HepG2 (cell line): ENCODE measurements around the gene TYRP1. TPM values are rescaled to one million over a fixed set of nuclear protein-coding genes. Genes with fewer than 3 reads are reported as not detected.

Experiments used
- ATAC-seq: fragments of 200-7000 bp; cut with Tn5 transposase; 3 replicates; pipeline ENCODE4 v1.9.1; 2020; ENCODE audit warnings: mild to moderate bottlenecking, moderate library complexity
- BruUV-seq: library from RNA; stranded (reverse); fragments of 400-500 nt; replicated peaks from 2 replicates; lab custom pipeline; 2021; lab: Mats Ljungman, UMichigan
- CTCF ChIA-PET: fragments of 300-600 bp; formaldehyde crosslinking; extraction: SDS; loops from one replicate; lab custom pipeline; 2021; ENCODE audit warnings: low total read pairs, inconsistent platforms, low intra/inter-chr PET ratio; lab: Yijun Ruan, JAX
- POLR2A ChIA-PET: fragments of 350-600 bp; sonication (Branson Sonifier 250); formaldehyde crosslinking; loops from one replicate; lab custom pipeline; 2020; ENCODE audit warnings: antibody characterized with exemption, inconsistent platforms; lab: Yijun Ruan, JAX
- DNase-seq: peaks from one replicate; pipeline ENCODE4 v3.0.0-alpha.2; 2015; ENCODE audit warnings: low spot score
- FAIRE-seq: peaks from 3 replicates; lab custom pipeline; 2011; peaks lifted over from hg19 to GRCh38; lab: Jason Lieb, UNC
- H2AFZ ChIP-seq: one replicate; pipeline ENCODE4 v1.6.1; 2011; ENCODE audit warnings: low read length, inconsistent platforms
- H3K27ac ChIP-seq: fragments of 300-600 bp; 3 replicates; pipeline ENCODE4 v1.8.0; 2011; ENCODE audit warnings: mixed run types, mild to moderate bottlenecking, mixed read lengths, low read length, inconsistent platforms; ENCODE audit not compliant: insufficient read depth; ENCODE audit errors: extremely low read length
- H3K27me3 ChIP-seq, 2 experiments: fragments of 200-600 bp in 1 of 2; 2 replicates in 1 of 2; 3 replicates in 1 of 2; pipeline versions ENCODE4 v1.6.0 to v1.8.0; 2011; ENCODE audit warnings: low read length in 2 of 2, mild to moderate bottlenecking in 2 of 2, moderate library complexity in 2 of 2, inconsistent platforms in 1 of 2; ENCODE audit not compliant: insufficient read depth in 2 of 2, control insufficient read depth in 1 of 2
- H3K36me3 ChIP-seq, 2 experiments: fragments of 200-600 bp in 1 of 2; replicated peaks in 1 of 2; 2 replicates in 1 of 2; 3 replicates in 1 of 2; pipeline versions ENCODE4 v1.5.1 to v1.8.0; 2011; ENCODE audit warnings: low read length in 2 of 2, inconsistent platforms in 1 of 2; ENCODE audit not compliant: insufficient read depth in 2 of 2, control insufficient read depth in 1 of 2
- H3K4me1 ChIP-seq: 2 replicates; pipeline ENCODE4 v1.5.1; 2012; ENCODE audit warnings: low read length, inconsistent platforms; ENCODE audit not compliant: insufficient read depth
- H3K4me2 ChIP-seq: 2 replicates; pipeline ENCODE4 v1.6.0; 2011; ENCODE audit warnings: low read depth, low read length, inconsistent platforms
- H3K4me3 ChIP-seq, 3 experiments: fragments of 200-600 bp in 1 of 3; sonication (generic), shearing (Covaris generic) in 1 of 3; replicated peaks in 1 of 3; 2 replicates each; pipeline ENCODE4 v1.5.1; 2011 to 2016; ENCODE audit warnings: low read length in 3 of 3, inconsistent platforms in 2 of 3, low read depth in 2 of 3, mild to moderate bottlenecking in 2 of 3, control low read depth in 1 of 3, mixed read lengths in 1 of 3; ENCODE audit not compliant: insufficient read depth in 1 of 3
- H3K79me2 ChIP-seq: one replicate; pipeline ENCODE4 v1.6.1; 2011; ENCODE audit warnings: low read length, inconsistent platforms; ENCODE audit not compliant: insufficient read depth
- H3K9ac ChIP-seq: 2 replicates; pipeline ENCODE4 v1.6.0; 2011; ENCODE audit warnings: mild to moderate bottlenecking, low read depth, low read length, inconsistent platforms; ENCODE audit not compliant: insufficient read depth
- H3K9me3 ChIP-seq: 2 replicates; pipeline ENCODE4 v1.5.1; 2012; ENCODE audit warnings: mild to moderate bottlenecking, low read length
- H4K20me1 ChIP-seq: 2 replicates; pipeline ENCODE4 v1.6.0; 2011; ENCODE audit warnings: inconsistent platforms, mild to moderate bottlenecking, low read length, moderate library complexity; ENCODE audit not compliant: insufficient read depth
- CEBPB ChIP-seq: IDR thresholded peaks from 2 replicates; pipeline ENCODE4 v1.6.1; 2011; ENCODE audit warnings: low read depth, low read length, improper control_type of control experiment, borderline replicate concordance
- MAFF ChIP-seq: IDR thresholded peaks from 2 replicates; pipeline ENCODE4 v1.6.1; 2011; ENCODE audit warnings: low read depth, low read length, improper control_type of control experiment
- MAFK ChIP-seq, 2 experiments: IDR thresholded peaks in 1 of 2; conservative IDR thresholded peaks in 1 of 2; 2 replicates each; pipeline ENCODE4 v1.6.1; 2011; ENCODE audit warnings: improper control_type of control experiment in 2 of 2, low read length in 2 of 2
- MED8 ChIP-seq: sonication (generic); formaldehyde crosslinking; IDR thresholded peaks from 2 replicates; pipeline ENCODE4 v1.8.1; 2023; ENCODE audit warnings: mild to moderate bottlenecking, missing genetic modification reagents; ENCODE audit not compliant: insufficient replicate concordance
- ZNF564 ChIP-seq: sonication (generic); formaldehyde crosslinking; IDR thresholded peaks from 2 replicates; pipeline ENCODE4 v1.8.1; 2023; ENCODE audit warnings: mild to moderate bottlenecking, missing genetic modification reagents
- WGBS: methylation state at CpG from one replicate; pipeline ENCODE4 v1.1.6; 2017; ENCODE audit warnings: low lambda C conversion rate; 5-methylcytosine and 5-hydroxymethylcytosine counted together
- in situ Hi-C: cut with HindIII; loops from 2 replicates; pipeline ENCODE4 v1.10.0; 2017; ENCODE audit warnings: low pct_unique_long_range_greater_than_20kb; ENCODE audit not compliant: extremely low pct_ligation_motif_present
- intact Hi-C: fragments of 100-400 bp; cut with micrococcal nuclease; formaldehyde crosslinking; loops from one replicate; pipeline ENCODE4 v1.10.0; 2022; ENCODE audit not compliant: unreplicated experiment
- polyA plus RNA-seq, 8 experiments: library from polyadenylated mRNA; depleted of rRNA in 3 of 8; stranded (reverse) in 7 of 8; unstranded in 1 of 8; fragments of >200 nt; fragmentation: Illumina TruSeq in 4 of 8; extraction: Trizol in 4 of 8; gene quantifications; 2 replicates each; pipeline versions ENCODE4 v1.2.1 to v1.2.3, GENCODE V29; 2011 to 2016; ENCODE audit warnings: low read depth in 4 of 8, missing spikeins in 1 of 8, mixed read lengths in 1 of 8; ENCODE audit not compliant: insufficient read depth in 1 of 8
- total RNA-seq, 5 experiments: library from RNA; depleted of rRNA; stranded (reverse); fragments of >200 nt; fragmentation: Illumina TruSeq; extraction: Trizol; gene quantifications; 2 replicates each; pipeline ENCODE4 v1.2.3, GENCODE V29; 2016; ENCODE audit warnings: low read depth in 1 of 5

TYRP1 gene
- total and polyA plus RNA-seq, 2 of the 13 experiments (the other 11 are each of a cell fraction or from before 2014, with no cell fraction given): 0.04 TPM; not detected in 1

DNA sequence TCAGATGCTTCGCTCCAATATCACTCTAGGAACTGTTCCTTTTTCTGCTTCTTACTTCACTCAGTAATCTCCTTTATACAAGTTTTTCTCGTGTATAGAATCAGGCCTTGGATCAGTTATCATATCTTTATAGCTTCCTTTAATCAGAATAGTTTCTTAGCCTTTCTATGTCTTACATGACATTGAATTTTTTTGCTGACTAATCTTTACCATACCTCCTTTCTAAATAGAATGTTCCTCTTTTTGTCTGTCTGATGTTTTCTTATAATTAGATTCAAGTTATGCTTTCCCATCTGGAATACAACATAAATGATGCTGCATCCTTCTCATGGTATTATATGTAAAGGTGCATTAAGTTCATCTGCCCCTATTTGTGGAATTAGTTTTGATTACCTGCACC is 40.2 kb upstream of the TYRP1 start:
- ChIA-PET CTCF (no interaction called here), POLR2A (no interaction called here)
- in situ Hi-C loops (no loop called here), intact Hi-C loops (no loop called here)
- Histone ChIP-seq H3K4me1 (no peaks in the 10 kb centered on the region), H3K27ac (no peak overlapping the region), H3K36me3 (no peaks in the 10 kb centered on the region), H3K9ac (no peak overlapping the region), H3K4me3 (no peak overlapping the region), H4K20me1 (no peaks in the 10 kb centered on the region), H3K27me3 (no peaks in the 10 kb centered on the region), H3K9me3 (no peaks in the 10 kb centered on the region), H3K4me2 (no peak overlapping the region), H3K79me2 (no peaks in the 10 kb centered on the region), H2AFZ (no peak overlapping the region)
- ATAC-seq: no peak
- TF ChIP-seq MED8 (CRISPR knock-in tag) (no peak), MAFF (peak; percentile 58), MAFK (conservative IDR thresholded peaks at IDR 0.05 in 1 of 2, IDR thresholded peaks at IDR 0.05 in 1 of 2; ENCODE audit: low read length in 2 of 2) (peak; percentile 65 to 78)
- 2% methylated on average over 2 of the region's 2 CpGs for WGBS
- BruUV-seq: no TSS peak
- no peak for FAIRE-seq
- DNase-seq: no peak

DNA sequence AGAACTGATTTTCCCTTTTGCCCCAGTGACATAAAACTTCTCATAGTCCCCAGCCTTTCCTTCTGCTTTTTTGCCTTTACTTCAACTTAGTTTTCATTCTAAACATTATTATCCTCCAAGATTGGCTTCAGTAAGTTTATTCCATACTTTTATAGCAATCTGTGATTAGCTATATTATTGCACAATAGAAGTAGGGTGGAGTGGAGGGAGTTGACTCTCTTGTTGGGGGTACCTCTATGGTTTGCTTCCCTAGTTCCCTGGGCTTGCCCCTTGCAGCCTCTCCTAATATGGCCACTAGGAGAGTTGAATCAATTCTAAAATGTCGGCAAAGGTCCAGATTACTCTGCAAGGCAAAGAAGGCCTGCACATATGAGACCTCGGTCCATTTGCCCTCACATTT is 36.4 kb upstream of the TYRP1 start:
- Histone ChIP-seq H3K9ac (no peak overlapping the region), H3K4me1 (no peaks in the 10 kb centered on the region), H3K36me3 (no peaks in the 10 kb centered on the region), H3K4me3 (no peak overlapping the region), H3K27me3 (no peaks in the 10 kb centered on the region), H2AFZ (no peak overlapping the region), H3K27ac (no peak overlapping the region), H4K20me1 (no peaks in the 10 kb centered on the region), H3K9me3 (no peaks in the 10 kb centered on the region), H3K79me2 (no peaks in the 10 kb centered on the region), H3K4me2 (no peak overlapping the region)
- intact Hi-C loops: no loop called here
- TF ChIP-seq ZNF564 (CRISPR knock-in tag): no peak
- peak; percentile 54 for TF ChIP-seq CEBPB
- CTCF ChIA-PET: no interaction called here
- BruUV-seq: no TSS peak
- POLR2A ChIA-PET: no interaction called here
- 0% methylated on average over 2 of the region's 2 CpGs for WGBS
- DNase-seq: no peak
- no peak for FAIRE-seq
- in situ Hi-C loops: no loop called here
- ATAC-seq: no peak
